GM12874 (cell line): Measurements from ENCODE around the gene SLC15A1.

ENCODE experiments used
- TF ChIP-seq, protein P1 (sequence below): IDR thresholded peaks from 2 replicates; pipeline ENCODE4 v1.5.1; 2011; ENCODE audit warnings: low read depth, mild to moderate bottlenecking, control low read depth, low read length, moderate library complexity; ENCODE audit not compliant: insufficient read depth

SLC15A1 gene

GRCh38 chr13:98693756-98694155, 58.7 kb downstream of the SLC15A1 start:
- TF ChIP-seq, protein P1, sequence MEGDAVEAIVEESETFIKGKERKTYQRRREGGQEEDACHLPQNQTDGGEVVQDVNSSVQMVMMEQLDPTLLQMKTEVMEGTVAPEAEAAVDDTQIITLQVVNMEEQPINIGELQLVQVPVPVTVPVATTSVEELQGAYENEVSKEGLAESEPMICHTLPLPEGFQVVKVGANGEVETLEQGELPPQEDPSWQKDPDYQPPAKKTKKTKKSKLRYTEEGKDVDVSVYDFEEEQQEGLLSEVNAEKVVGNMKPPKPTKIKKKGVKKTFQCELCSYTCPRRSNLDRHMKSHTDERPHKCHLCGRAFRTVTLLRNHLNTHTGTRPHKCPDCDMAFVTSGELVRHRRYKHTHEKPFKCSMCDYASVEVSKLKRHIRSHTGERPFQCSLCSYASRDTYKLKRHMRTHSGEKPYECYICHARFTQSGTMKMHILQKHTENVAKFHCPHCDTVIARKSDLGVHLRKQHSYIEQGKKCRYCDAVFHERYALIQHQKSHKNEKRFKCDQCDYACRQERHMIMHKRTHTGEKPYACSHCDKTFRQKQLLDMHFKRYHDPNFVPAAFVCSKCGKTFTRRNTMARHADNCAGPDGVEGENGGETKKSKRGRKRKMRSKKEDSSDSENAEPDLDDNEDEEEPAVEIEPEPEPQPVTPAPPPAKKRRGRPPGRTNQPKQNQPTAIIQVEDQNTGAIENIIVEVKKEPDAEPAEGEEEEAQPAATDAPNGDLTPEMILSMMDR, result no peak

DNA sequence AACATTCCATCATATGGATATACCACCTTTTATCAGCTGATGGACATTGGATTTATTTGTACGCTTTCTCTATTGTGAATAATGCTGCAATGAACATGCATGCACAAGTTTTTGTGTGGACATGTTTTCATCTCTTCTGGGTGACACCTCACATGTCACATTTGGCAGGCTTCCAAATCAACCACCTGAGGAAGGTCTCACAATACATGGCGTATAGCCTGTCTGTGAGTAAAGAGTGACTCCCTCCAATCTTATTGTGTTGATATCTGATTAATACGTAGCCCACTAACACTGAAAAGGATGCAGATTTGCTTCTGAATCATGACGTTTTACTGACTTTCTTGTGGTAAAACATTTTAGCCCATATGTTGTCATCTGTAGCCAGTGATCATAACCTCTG, 61.1 kb downstream of the SLC15A1 start:
- TF ChIP-seq, protein P1, result no peak

DNA sequence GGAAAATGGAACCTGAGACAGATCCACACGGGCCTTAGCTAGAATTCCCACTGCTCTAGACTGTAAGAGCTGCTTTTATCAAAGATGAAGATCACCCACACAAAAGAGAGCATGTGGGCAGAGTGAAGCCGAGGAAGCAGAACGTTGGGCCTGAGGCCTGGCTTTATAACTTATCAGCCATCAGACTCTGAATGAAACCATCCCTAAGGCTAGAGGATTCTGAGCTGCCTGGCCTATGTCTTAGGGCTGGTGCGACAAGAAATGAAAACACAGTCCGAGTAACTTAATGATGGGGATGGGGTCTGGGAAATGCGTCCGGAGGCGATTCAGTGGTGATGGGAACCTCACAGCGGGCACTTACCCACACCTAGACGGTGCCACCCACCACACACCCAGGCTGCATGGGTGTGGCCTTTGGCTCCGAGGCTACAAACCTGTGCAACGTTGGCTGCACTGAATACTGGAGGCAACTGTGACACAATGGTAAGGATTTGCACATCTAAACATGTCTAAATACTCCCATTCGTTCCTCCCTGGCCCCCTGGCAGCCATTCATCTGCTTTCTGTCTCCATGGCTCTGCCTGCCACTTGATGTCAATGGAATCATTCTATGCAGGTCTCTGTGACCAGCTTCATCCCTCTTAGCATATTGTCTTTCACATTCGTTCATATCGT, 62.0 kb downstream of the SLC15A1 start:
- TF ChIP-seq, protein P1, result no peak

- TF ChIP-seq, protein P1, result no peak
Observed at GRCh38 chr13:98689347-98689968, 63.0 kb downstream of the SLC15A1 start.

DNA sequence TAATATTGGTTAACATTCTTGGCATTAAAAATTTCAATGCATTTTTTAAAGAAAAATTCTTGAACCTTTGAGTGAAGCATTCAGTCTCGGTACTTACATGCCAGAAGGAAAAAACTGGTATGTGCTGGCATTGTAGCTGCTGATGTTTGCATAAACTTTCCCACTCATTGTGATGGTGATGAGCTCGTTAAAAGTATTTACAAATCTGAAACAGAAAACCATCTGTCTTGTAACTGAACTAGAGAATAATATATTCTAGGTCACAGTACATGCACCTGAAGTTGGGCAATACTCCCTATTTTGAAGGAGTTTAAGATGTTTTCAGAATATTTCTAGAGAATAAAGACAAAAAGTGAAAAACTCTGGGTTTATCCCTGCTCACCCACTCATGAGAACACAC, 64.1 kb downstream of the SLC15A1 start:
- TF ChIP-seq, protein P1, result no peak

- TF ChIP-seq, protein P1, result no peak
Observed at GRCh38 chr13:98687319-98687718, 65.2 kb downstream of the SLC15A1 start.

GRCh38 chr13:98686270-98686669, 66.2 kb downstream of the SLC15A1 start:
- TF ChIP-seq, protein P1, result no peak
